SK-MEL-5 (cell line): ENCODE data around the gene RASSF7. TPM values are rescaled to one million over a fixed set of nuclear protein-coding genes. Genes with fewer than 3 reads are reported as not detected.

Source experiments
- DNase-seq: peaks from one replicate; pipeline ENCODE4 v3.0.0-alpha.2; 2016; ENCODE audit warnings: low read depth, low spot score
- in situ Hi-C: cut with HindIII; loops from 2 replicates; pipeline ENCODE4 v1.10.0; 2016; ENCODE audit warnings: low sequenced_read_pairs, high pct_unique_total_duplicates, low pct_unique_long_range_greater_than_20kb
- total RNA-seq: library from RNA; depleted of rRNA; stranded (reverse); fragments of >200 nt; shearing (Covaris generic); gene quantifications from 2 replicates; pipeline ENCODE4 v1.2.3, GENCODE V29; 2014

RASSF7 gene
- total RNA-seq, 1 experiment from 2014 or later = 7.8 TPM

GRCh38 chr11:530960-531831 is 29.6 kb upstream of the RASSF7 start:
- DNase-seq = no peak
- in situ Hi-C loops = no loop called here

- DNase-seq = no peak
- in situ Hi-C loops = no loop called here
Observed at GRCh38 chr11:531919-532526, 28.7 kb upstream of the RASSF7 start.

- in situ Hi-C loops = no loop called here
- no peak for DNase-seq
Observed at GRCh38 chr11:532527-532985, 28.2 kb upstream of the RASSF7 start.

GRCh38 chr11:532986-533585 is 27.7 kb upstream of the RASSF7 start:
- DNase-seq = no peak
- in situ Hi-C loops = no loop called here

GRCh38 chr11:533586-534395 is 27.0 kb upstream of the RASSF7 start:
- no peak for DNase-seq
- in situ Hi-C loops = no loop called here

- in situ Hi-C loops = no loop called here
- no peak for DNase-seq
Observed at GRCh38 chr11:534396-535209, 26.2 kb upstream of the RASSF7 start.

- DNase-seq = no peak
- in situ Hi-C loops = no loop called here
Observed at GRCh38 chr11:535210-535518, 25.6 kb upstream of the RASSF7 start.

- DNase-seq = peak; percentile 90
- in situ Hi-C loops = no loop called here
Observed at GRCh38 chr11:535519-536454, 25.0 kb upstream of the RASSF7 start, which contains the start of gene HRAS. Gene HRAS (minus strand): TSS chr11:535576.

GRCh38 chr11:536841-537621 is 23.7 kb upstream of the RASSF7 start, which contains the start of gene LRRC56:
Gene LRRC56 (plus strand): TSS chr11:537527. CDS start chr11:540685, 3,158 bp downstream.
- in situ Hi-C loops = no loop called here
- no peak for DNase-seq

- in situ Hi-C loops = no loop called here
- no peak for DNase-seq
Observed at GRCh38 chr11:537622-538430, 22.9 kb upstream of the RASSF7 start.

GRCh38 chr11:538431-539051 is 22.2 kb upstream of the RASSF7 start:
- DNase-seq = no peak

GRCh38 chr11:539971-540481 is 20.7 kb upstream of the RASSF7 start:
- DNase-seq = no peak
- in situ Hi-C loops = no loop called here

More at GRCh38 chr11:538431-539051, 22.2 kb upstream of the RASSF7 start:
- in situ Hi-C loops = no loop called here

- DNase-seq = no peak
- in situ Hi-C loops = no loop called here
Observed at GRCh38 chr11:540583-541432, 20.0 kb upstream of the RASSF7 start.
